Nephron progenitor cell (in vitro differentiated cells): Measurements from ENCODE around the gene KCNQ1OT1.

Experiments
- DNase-seq: peaks from one replicate; pipeline ENCODE4 v3.0.0; 2021
- H3K27ac Mint-ChIP-seq: 2 replicates; pipeline ENCODE4 v1.8.0; 2021; ENCODE audit warnings: mild to moderate bottlenecking, moderate library complexity, mixed read lengths
- H3K27me3 Mint-ChIP-seq: 2 replicates; pipeline ENCODE4 v1.8.0; 2021; ENCODE audit warnings: mild to moderate bottlenecking, low read depth, mixed read lengths; ENCODE audit not compliant: poor library complexity
- H3K36me3 Mint-ChIP-seq: 2 replicates; pipeline ENCODE4 v1.8.0; 2021; ENCODE audit warnings: low read depth, mixed read lengths
- H3K4me1 Mint-ChIP-seq: 2 replicates; pipeline ENCODE4 v1.8.0; 2021; ENCODE audit warnings: mixed read lengths
- H3K4me3 Mint-ChIP-seq: 2 replicates; pipeline ENCODE4 v1.8.0; 2021; ENCODE audit warnings: mild to moderate bottlenecking, moderate library complexity, mixed read lengths
- H3K9me3 Mint-ChIP-seq: 2 replicates; pipeline ENCODE4 v1.8.0; 2021; ENCODE audit warnings: mild to moderate bottlenecking, moderate library complexity, mixed read lengths
- TF ChIP-seq, protein P1 (sequence below): fragments of 200-600 bp; sonication (generic); IDR thresholded peaks from 2 replicates; pipeline ENCODE4 v1.5.0; 2021; ENCODE audit warnings: antibody characterized with exemption

Gene KCNQ1OT1

GRCh38 chr11:2738551-2739431 lies 39.0 kb upstream of the KCNQ1OT1 start:
- TF ChIP-seq, protein P1, sequence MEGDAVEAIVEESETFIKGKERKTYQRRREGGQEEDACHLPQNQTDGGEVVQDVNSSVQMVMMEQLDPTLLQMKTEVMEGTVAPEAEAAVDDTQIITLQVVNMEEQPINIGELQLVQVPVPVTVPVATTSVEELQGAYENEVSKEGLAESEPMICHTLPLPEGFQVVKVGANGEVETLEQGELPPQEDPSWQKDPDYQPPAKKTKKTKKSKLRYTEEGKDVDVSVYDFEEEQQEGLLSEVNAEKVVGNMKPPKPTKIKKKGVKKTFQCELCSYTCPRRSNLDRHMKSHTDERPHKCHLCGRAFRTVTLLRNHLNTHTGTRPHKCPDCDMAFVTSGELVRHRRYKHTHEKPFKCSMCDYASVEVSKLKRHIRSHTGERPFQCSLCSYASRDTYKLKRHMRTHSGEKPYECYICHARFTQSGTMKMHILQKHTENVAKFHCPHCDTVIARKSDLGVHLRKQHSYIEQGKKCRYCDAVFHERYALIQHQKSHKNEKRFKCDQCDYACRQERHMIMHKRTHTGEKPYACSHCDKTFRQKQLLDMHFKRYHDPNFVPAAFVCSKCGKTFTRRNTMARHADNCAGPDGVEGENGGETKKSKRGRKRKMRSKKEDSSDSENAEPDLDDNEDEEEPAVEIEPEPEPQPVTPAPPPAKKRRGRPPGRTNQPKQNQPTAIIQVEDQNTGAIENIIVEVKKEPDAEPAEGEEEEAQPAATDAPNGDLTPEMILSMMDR = no peak
- Mint-ChIP-seq H3K36me3 (no peaks in the 10 kb centered on the region), H3K27me3 (peaks cover 13% of the 10 kb centered on the region), H3K9me3 (peaks cover 3% of the 10 kb centered on the region), H3K4me3 (no peak overlapping the region), H3K27ac (no peak overlapping the region), H3K4me1 (peaks cover 55% of the 10 kb centered on the region)
- DNase-seq = no peak

DNA sequence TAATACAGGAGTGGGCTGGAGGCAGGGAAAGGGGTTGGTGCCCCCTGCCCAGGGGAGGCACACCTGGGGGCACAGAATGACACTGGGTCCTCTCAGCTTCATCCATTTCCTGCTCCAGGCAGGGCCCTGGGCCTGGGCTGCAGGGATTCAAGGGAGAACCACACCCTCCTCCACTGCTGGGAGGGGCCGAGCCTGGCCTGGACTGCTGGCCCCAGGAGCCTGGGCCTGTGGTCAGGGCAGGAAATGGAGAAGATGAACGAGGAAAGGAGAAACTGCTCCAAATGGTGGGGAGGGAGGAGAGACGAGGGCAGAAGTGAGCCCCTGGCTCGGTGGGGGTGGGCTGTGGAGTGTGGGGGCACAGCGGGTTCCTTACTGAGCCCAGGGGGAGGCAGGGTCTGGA lies 38.1 kb upstream of the KCNQ1OT1 start:
- Mint-ChIP-seq H3K27ac (no peak overlapping the region), H3K4me3 (no peak overlapping the region), H3K36me3 (no peaks in the 10 kb centered on the region), H3K9me3 (peaks cover 3% of the 10 kb centered on the region), H3K4me1 (peaks cover 59% of the 10 kb centered on the region), H3K27me3 (peaks cover 14% of the 10 kb centered on the region)
- DNase-seq = no peak
- TF ChIP-seq, protein P1 = no peak

DNA sequence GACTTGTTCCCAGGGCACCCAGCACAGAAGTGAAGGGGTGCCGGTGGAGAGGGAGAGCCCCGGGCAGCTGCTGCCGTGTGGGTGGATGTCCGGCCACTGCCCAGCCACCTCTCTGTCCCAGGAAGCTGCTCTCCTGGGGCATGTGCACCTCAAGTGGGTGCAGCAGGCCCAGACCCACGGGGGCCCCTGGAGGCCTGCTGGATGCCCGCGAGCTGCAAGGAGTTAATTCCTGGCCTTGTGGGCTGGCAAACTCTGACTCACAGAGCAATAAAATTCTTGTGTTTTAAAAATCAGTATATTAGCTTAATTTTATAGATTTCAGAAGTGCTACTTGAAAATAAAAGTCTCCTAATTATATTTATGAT lies 37.4 kb upstream of the KCNQ1OT1 start:
- Mint-ChIP-seq H3K9me3 (peaks cover 3% of the 10 kb centered on the region), H3K36me3 (no peaks in the 10 kb centered on the region), H3K27me3 (peaks cover 13% of the 10 kb centered on the region), H3K27ac (no peak overlapping the region), H3K4me3 (no peak overlapping the region), H3K4me1 (peaks cover 63% of the 10 kb centered on the region)
- TF ChIP-seq, protein P1 = no peak
- DNase-seq = no peak

DNA sequence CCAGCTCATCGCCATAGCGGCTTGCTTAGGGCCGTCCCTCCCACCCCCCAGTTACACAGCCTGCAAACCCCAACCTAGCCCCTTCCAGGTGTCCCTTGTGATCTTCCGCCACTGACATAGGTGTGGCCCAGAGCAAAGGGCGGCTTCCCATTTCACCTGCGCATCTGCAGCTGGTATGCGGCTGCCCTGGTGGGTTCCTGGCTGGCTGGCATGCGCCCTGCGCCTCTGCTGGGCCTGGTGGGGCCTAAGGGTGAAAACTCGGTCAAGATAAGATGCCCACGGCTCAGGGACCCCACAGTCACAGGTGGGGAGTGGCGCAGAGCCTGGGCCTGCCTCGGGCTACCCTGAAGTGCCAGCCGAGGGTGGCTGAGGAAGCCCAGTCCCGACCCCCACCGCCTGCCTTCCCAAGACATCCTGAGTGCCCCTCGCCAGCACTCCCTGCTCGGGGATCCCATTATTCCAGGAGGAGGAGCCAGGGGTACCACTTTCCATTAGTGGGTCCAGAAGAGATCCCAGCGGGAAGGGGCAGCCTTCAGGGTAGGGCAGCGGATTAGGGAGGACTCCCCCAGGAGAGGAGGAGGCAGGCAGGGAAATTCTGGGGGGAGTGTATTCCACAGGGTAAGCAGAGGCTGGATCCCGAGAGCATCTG lies 36.9 kb upstream of the KCNQ1OT1 start:
- DNase-seq = no peak
- Mint-ChIP-seq H3K4me1 (peaks cover 63% of the 10 kb centered on the region), H3K27me3 (peaks cover 13% of the 10 kb centered on the region), H3K9me3 (peaks cover 3% of the 10 kb centered on the region), H3K36me3 (no peaks in the 10 kb centered on the region), H3K4me3 (no peak overlapping the region), H3K27ac (no peak overlapping the region)
- TF ChIP-seq, protein P1 = no peak

- no peak for DNase-seq
- Mint-ChIP-seq H3K36me3 (no peaks in the 10 kb centered on the region), H3K27me3 (peaks cover 10% of the 10 kb centered on the region), H3K4me1 (peaks cover 66% of the 10 kb centered on the region), H3K27ac (no peak overlapping the region), H3K9me3 (no peaks in the 10 kb centered on the region), H3K4me3 (no peak overlapping the region)
- TF ChIP-seq, protein P1 = no peak
These were observed 35.3 kb upstream of the KCNQ1OT1 start for GRCh38 chr11:2735053-2735589.
